HG03196 (cell line): ENCODE measurements around the gene SPSB4.

ENCODE experiments used
- ATAC-seq: cut with Tn5 transposase; IDR thresholded peaks from one replicate; pipeline ENCODE4 v1.9.1; 2021; ENCODE audit not compliant: unreplicated experiment

The SPSB4 gene

GRCh38 chr3:141052201-141053069 is 1.3 kb downstream of the SPSB4 start:
- ATAC-seq = no peak

- ATAC-seq = no peak
These were observed 4.0 kb downstream of the SPSB4 start for GRCh38 chr3:141055136-141055535.

GRCh38 chr3:141055536-141056445 is 4.6 kb downstream of the SPSB4 start:
- no peak for ATAC-seq

DNA sequence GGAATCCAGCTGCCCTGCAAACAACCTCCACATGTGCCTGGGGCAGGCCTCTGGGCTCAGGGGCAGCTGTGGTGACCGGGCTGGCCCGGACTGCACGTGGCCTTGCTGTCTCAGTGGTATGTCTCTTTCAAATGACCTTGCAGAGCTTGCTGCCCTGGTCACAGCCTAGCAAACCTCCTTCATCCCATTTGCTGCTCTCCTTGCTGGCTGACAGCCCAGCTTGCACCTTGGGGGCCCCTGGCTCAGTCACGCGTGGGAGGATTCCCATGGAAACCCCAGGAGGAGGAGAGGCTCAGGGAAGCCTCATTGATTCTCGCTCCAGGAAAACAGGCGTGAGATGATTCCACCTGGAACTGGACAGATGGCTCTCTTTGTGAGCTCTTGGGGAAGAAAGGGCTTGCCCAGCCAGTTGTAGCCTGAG is 5.6 kb downstream of the SPSB4 start:
- no peak for ATAC-seq

DNA sequence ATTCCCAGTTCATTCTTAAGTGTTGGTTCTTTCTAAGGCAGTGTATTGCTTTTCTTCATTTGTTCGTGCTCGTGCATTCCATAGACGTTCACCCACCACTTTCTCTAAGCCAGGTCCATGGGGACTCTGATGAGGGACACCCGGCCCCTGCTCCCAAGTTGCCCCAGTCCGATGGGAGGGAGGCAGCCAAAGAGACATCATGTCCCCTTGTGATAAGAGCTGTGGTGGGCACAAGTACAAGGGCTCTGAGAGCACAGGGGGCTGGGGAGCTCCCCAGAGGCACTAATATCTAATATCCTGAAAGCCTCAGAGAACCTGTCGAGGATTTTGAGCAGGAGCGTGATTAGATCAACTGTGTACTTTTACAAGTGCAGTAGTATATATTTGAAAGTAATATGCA is 6.3 kb downstream of the SPSB4 start:
- no peak for ATAC-seq

GRCh38 chr3:141057946-141058800 is 7.0 kb downstream of the SPSB4 start:
- no peak for ATAC-seq

- no peak for ATAC-seq
These were observed 7.8 kb downstream of the SPSB4 start for GRCh38 chr3:141058996-141059395.

GRCh38 chr3:141059816-141060215 is 8.7 kb downstream of the SPSB4 start:
- no peak for ATAC-seq

DNA sequence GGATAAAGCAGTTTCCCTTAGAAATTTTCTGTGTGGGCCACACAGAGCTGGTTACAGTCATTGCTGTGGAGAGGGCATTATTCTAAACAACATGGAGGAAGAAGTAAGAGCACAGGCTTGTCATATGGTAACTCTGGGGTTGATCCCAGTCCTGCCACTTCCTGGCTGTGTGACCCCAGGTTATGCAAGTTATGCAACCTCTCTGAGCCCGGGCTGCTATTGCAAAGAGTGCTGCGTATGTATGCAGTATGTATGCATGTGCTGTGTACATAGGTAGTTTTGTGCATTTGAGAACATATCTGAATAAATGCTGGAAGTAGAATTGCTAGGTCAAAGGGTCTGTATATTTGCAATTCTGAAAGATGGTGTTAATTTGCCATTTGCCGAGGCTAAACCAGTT is 9.2 kb downstream of the SPSB4 start:
- no peak for ATAC-seq

GRCh38 chr3:141063831-141064230 is 12.7 kb downstream of the SPSB4 start:
- ATAC-seq = no peak

DNA sequence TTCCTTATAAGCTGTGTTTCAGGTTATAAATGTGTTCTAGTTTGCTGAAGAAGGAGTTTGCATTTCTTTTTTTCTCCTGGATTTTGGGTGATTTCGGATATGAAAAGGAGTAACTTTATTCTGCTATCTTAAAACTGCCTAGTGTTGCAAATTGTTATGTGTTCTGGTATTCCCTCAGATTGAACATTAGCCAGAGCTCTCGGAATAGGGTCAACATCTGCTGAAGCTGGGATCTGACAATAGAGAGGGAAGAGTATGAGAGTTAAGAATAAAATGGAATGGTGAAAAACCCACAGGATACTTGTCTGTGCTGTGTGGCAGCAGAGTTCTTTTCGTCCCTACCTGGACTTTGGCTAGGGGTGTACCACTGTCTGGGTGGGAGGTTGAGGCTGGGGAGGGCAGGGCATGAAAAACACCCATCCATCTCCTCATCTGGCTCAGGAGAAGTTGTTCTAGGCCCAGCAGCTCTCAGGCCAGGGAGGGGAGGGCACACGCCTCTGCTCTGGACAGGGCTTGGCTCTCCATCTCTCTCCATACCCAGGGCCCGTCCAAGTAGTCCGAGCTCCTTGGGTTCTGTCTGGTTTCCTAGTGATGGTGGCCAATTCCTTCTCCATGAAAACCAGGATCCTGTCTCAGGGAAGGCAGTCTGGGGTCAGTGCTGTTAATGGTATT is 13.2 kb downstream of the SPSB4 start:
- ATAC-seq = no peak

DNA sequence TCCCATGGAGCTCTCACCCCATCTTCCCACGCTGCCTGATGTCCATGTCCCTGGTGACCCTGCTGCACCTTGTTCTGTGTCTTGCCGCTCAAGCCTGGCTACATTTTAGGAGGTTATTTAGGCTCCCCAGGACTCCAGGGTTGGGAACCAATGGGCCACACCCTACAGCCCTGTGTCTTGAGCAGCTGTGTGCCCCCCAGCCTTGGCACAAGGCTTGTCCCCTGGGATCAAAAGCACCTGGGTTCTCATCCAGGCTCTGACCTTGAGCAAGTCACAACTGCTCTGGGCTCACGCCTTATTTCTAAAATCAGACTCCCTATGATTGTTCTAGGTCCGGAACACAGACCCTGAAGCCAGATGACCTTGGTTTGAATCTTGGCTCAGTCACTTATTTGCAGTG is 14.1 kb downstream of the SPSB4 start:
- no peak for ATAC-seq

- ATAC-seq = no peak
These were observed 15.0 kb downstream of the SPSB4 start for GRCh38 chr3:141065841-141066805.

- no peak for ATAC-seq
These were observed 16.2 kb downstream of the SPSB4 start for GRCh38 chr3:141067206-141067974.

- no peak for ATAC-seq
These were observed 19.1 kb downstream of the SPSB4 start for GRCh38 chr3:141070229-141070628.

- no peak for ATAC-seq
These were observed 19.7 kb downstream of the SPSB4 start for GRCh38 chr3:141070727-141071357.

GRCh38 chr3:141071681-141072260 is 20.6 kb downstream of the SPSB4 start:
- ATAC-seq = no peak

GRCh38 chr3:141072950-141073349 is 21.8 kb downstream of the SPSB4 start:
- no peak for ATAC-seq
